Left lung (tissue), 10 donors: Measurements from ENCODE around the gene EPM2A. TPM values are rescaled to one million over a fixed set of nuclear protein-coding genes. Genes with fewer than 3 reads are reported as not detected.
"Not testable (repeated sequence)": the region's sequence is repeated elsewhere in the genome, so short reads cannot be mapped to it uniquely, and the experiment has no call there.

Experiments
- ATAC-seq: fragments of 200-7000 bp; cut with Tn5 transposase; one replicate; pipeline ENCODE4 v1.9.1; 2020; ENCODE audit warnings: moderate library complexity
- DNase-seq, 4 donors: peaks; one replicate each; pipeline ENCODE4 v3.0.0-alpha.2; 2013 to 2020
- H3K27ac ChIP-seq, 2 donors: fragments of 200-600 bp; sonication (generic) in 1 of 2; one replicate each; pipeline versions ENCODE4 v1.5.0 to v1.8.0; 2020 to 2021
- H3K27me3 ChIP-seq, 2 donors: fragments of 200-600 bp; sonication (generic) in 1 of 2; one replicate each; pipeline versions ENCODE4 v1.5.0 to v1.8.0; 2020 to 2021
- H3K36me3 ChIP-seq, 2 donors: fragments of 200-600 bp; sonication (generic) in 1 of 2; one replicate each; pipeline versions ENCODE4 v1.5.0 to v1.8.0; 2020 to 2021
- H3K4me1 ChIP-seq, 2 donors: fragments of 200-600 bp; one replicate each; pipeline ENCODE4 v1.8.0; 2021
- H3K4me3 ChIP-seq, 2 donors: fragments of 200-600 bp; sonication (generic) in 1 of 2; one replicate each; pipeline versions ENCODE4 v1.5.0 to v1.8.0; 2020 to 2021; ENCODE audit warnings: mild to moderate bottlenecking in 1 of 2
- H3K9me3 ChIP-seq, 2 donors: fragments of 200-600 bp; sonication (generic) in 1 of 2; one replicate each; pipeline versions ENCODE4 v1.5.0 to v1.8.0; 2020 to 2021
- CTCF ChIP-seq, 2 donors: fragments of 200-600 bp; sonication (generic) in 1 of 2; IDR thresholded peaks; one replicate each; pipeline versions ENCODE4 v1.5.0 to v1.8.0; 2021; ENCODE audit warnings: antibody characterized with exemption in 2 of 2
- intact Hi-C, 2 donors: fragments of 100-400 bp; cut with DNase I; formaldehyde crosslinking; loops; one replicate each; pipeline versions ENCODE4 v1.11.2 to v1.14.2; 2022
- polyA plus RNA-seq, 6 donors: library from polyadenylated mRNA; unstranded; fragments of 120-200 nt; gene quantifications; one replicate each; pipeline ENCODE4 v1.2.1, GENCODE V29; 2013; ENCODE audit not compliant: insufficient read length in 6 of 6
- total RNA-seq, 2 donors: library from RNA; stranded (reverse); fragmentation: NEBNext Ultra II Directional; extraction: Animal tissue kit (Norgen Biotek cat#: 25700); gene quantifications; one replicate each; pipeline ENCODE4 v1.2.1, GENCODE V29; 2021
- donor health status: DM: no; HTN: yes; CAD: no.
- donor health status: DM: no; HTN: no; CAD: no.

Gene EPM2A
- total and polyA plus RNA-seq, 8 donors = 4.9 to 11.0 (median 6.7) TPM

- Histone ChIP-seq H3K4me3 (no peak overlapping the region), H3K27ac (no peak overlapping the region), H3K4me1 (peaks cover 0 to 8% of the 10 kb centered on the region in 2 donors), H3K36me3 (peaks cover 0 to 3% of the 10 kb centered on the region in 2 donors), H3K9me3 (no peaks in the 10 kb centered on the region), H3K27me3 (no peaks in the 10 kb centered on the region)
- no peak for TF ChIP-seq CTCF (IDR thresholded peaks at IDR 0.05)
- no peak for ATAC-seq
- no peak for DNase-seq
- intact Hi-C loops = no loop called here
Observed at GRCh38 chr6:145705561-145705960, 29.8 kb downstream of the EPM2A start.

GRCh38 chr6:145704143-145704781 lies 31.1 kb downstream of the EPM2A start:
- DNase-seq (peak in 1 of 4 donors; percentile 6), ATAC-seq (no peak)
- Histone ChIP-seq H3K9me3 (no peaks in the 10 kb centered on the region), H3K36me3 (peaks cover 0 to 3% of the 10 kb centered on the region in 2 donors), H3K27ac (no peak overlapping the region), H3K27me3 (no peaks in the 10 kb centered on the region), H3K4me1 (peaks cover 0 to 8% of the 10 kb centered on the region in 2 donors), H3K4me3 (no peak overlapping the region)
- intact Hi-C loops = no loop called here
- peak; percentile 15 to 62 for TF ChIP-seq CTCF (IDR thresholded peaks at IDR 0.05)

GRCh38 chr6:145699462-145699861 lies 35.9 kb downstream of the EPM2A start:
- Histone ChIP-seq H3K27ac (no peak overlapping the region), H3K9me3 (peaks cover 0 to 16% of the 10 kb centered on the region in 2 donors), H3K36me3 (no peaks in the 10 kb centered on the region), H3K4me1 (no peaks in the 10 kb centered on the region), H3K27me3 (no peaks in the 10 kb centered on the region), H3K4me3 (no peak overlapping the region)
- TF ChIP-seq CTCF (IDR thresholded peaks at IDR 0.05) = no peak
- no peak for DNase-seq
- intact Hi-C loops = no loop called here
- no peak for ATAC-seq

GRCh38 chr6:145697401-145697800 lies 37.9 kb downstream of the EPM2A start:
- H3K4me3 ChIP-seq, H3K4me1 ChIP-seq, ATAC-seq, DNase-seq, H3K36me3 ChIP-seq, H3K27me3 ChIP-seq, intact Hi-C loops, H3K27ac ChIP-seq: not testable (repeated sequence)
- peaks cover 0 to 20% of the 10 kb centered on the region in 2 donors for H3K9me3 ChIP-seq

- Histone ChIP-seq H3K27ac (no peak overlapping the region), H3K36me3 (no peaks in the 10 kb centered on the region)
- TF ChIP-seq CTCF (IDR thresholded peaks at IDR 0.05) = no peak
Observed at GRCh38 chr6:145694083-145694737, 41.1 kb downstream of the EPM2A start.

More at GRCh38 chr6:145694083-145694737, 41.1 kb downstream of the EPM2A start:
- Histone ChIP-seq H3K4me1 (no peaks in the 10 kb centered on the region), H3K27me3 (no peaks in the 10 kb centered on the region), H3K9me3 (peaks cover 0 to 21% of the 10 kb centered on the region in 2 donors), H3K4me3 (no peak overlapping the region)
- intact Hi-C loops = no loop called here
- DNase-seq (no peak), ATAC-seq (no peak)
